ENCODE measurements around the gene GSAP.

DNA sequence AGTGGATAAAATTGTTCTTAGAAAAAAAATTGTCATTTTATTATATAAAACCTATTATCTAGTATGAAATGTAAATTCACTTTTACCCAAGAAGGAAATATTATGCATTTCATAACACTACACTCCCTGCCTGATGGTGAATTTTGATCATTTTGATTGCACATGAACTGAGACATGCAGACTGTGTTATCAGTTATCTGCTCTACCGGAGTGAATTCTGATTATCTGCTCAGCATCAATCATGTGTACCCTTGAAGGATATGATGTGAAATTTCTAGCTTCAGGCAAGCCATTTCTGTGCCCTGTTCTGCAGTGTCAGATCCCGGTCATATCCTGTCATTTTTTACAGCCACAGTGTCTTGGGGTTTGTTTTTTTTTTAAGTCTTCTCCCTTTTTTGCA lies 131.5 kb downstream of the GSAP start:
- TF ChIP-seq, protein P1, sequence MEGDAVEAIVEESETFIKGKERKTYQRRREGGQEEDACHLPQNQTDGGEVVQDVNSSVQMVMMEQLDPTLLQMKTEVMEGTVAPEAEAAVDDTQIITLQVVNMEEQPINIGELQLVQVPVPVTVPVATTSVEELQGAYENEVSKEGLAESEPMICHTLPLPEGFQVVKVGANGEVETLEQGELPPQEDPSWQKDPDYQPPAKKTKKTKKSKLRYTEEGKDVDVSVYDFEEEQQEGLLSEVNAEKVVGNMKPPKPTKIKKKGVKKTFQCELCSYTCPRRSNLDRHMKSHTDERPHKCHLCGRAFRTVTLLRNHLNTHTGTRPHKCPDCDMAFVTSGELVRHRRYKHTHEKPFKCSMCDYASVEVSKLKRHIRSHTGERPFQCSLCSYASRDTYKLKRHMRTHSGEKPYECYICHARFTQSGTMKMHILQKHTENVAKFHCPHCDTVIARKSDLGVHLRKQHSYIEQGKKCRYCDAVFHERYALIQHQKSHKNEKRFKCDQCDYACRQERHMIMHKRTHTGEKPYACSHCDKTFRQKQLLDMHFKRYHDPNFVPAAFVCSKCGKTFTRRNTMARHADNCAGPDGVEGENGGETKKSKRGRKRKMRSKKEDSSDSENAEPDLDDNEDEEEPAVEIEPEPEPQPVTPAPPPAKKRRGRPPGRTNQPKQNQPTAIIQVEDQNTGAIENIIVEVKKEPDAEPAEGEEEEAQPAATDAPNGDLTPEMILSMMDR (IDR thresholded peaks at IDR 0.05) = no peak
- TF ChIP-seq ZFX (IDR thresholded peaks at IDR 0.05; ENCODE audit: borderline replicate concordance) = no peak
